Activated T-cell treated with anti-CD3 and anti-CD28 coated beads, Interleukin-2, amount 50 U/mL, for 72 hours (primary cell): Measurements from ENCODE around the gene LPP. TPM values are rescaled to one million over a fixed set of nuclear protein-coding genes. Genes with fewer than 3 reads are reported as not detected.
A peak's percentile ranks its signal among the peaks of the same experiment; 100 is the strongest.

Experiments
- ATAC-seq, 2 donors: fragments of 150-1000 bp; cut with Tn5 transposase; replicated peaks in 1 of 2; 2 replicates each; pipeline ENCODE4 v1.10.0; 2021; ENCODE audit warnings: moderate library complexity in 2 of 2, mild to moderate bottlenecking in 1 of 2
- DNase-seq, 2 donors: peaks; one replicate each; pipeline ENCODE4 v3.0.0; 2021 to 2022; ENCODE audit warnings: mixed read lengths in 1 of 2
- H3K27ac Mint-ChIP-seq: one replicate; pipeline ENCODE4 v1.8.0; 2022; ENCODE audit warnings: mild to moderate bottlenecking, moderate library complexity, mixed read lengths
- H3K27me3 Mint-ChIP-seq: one replicate; pipeline ENCODE4 v1.8.0; 2022; ENCODE audit warnings: low read depth, mixed read lengths
- H3K36me3 Mint-ChIP-seq, 2 donors: one replicate each; pipeline ENCODE4 v1.8.0; 2022; ENCODE audit warnings: mixed read lengths in 2 of 2, mild to moderate bottlenecking in 1 of 2; ENCODE audit not compliant: insufficient read depth in 2 of 2
- H3K4me1 Mint-ChIP-seq: one replicate; pipeline ENCODE4 v1.8.0; 2022; ENCODE audit warnings: low read depth, mixed read lengths
- H3K4me3 Mint-ChIP-seq, 2 donors: one replicate each; pipeline ENCODE4 v1.8.0; 2022; ENCODE audit warnings: mild to moderate bottlenecking in 2 of 2, mixed read lengths in 2 of 2, moderate library complexity in 2 of 2
- H3K9me3 Mint-ChIP-seq, 2 donors: one replicate each; pipeline ENCODE4 v1.8.0; 2022; ENCODE audit warnings: mixed read lengths in 2 of 2
- total RNA-seq, 2 donors: library from RNA; stranded (reverse); gene quantifications; one replicate each; pipeline ENCODE4 v1.2.3, GENCODE V29; 2022

Gene LPP
- total RNA-seq, 2 donors from 2014 or later, result 50.4 to 67.7 TPM

DNA sequence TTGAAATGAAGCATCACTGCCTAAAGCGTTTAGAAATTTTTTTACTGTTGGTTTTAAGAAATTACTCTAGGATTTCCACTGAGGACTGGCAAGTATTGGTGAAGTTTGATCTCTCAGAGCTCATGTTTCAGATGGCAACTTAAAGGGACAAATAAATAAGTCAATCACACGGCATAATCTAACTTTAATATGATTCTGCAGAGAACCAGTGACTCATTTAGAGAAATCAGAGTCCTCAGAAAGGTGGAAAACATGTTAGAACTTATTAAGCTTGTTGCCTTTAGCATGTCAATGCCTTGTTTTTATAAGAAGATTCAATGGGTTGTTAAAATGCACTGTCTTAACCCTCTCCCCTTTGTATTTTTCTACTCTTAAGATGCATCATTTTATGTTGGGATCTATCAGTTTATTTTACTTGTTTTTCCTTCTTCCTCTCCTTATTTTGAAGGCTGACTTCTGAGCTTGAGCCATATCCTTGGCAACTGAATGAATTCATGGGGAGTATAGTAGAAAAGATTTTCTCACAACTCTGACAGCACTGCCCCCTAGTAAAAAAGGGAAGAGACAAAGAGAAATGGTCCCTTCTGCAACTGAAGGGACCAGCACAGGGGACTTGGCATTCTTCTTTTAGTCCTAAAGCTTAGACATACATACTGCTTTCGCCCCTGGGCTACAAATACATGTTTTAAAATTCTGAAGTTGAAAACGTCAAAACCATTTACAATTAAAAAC lies 431.2 kb downstream of the LPP start:
- no peaks in the 10 kb centered on the region for H3K27me3 Mint-ChIP-seq
- DNase-seq (no peak), ATAC-seq (peak in 1 of 2 donors; percentile 36)
- H3K27ac Mint-ChIP-seq, result peak overlapping the region; percentile 99
- H3K4me1 Mint-ChIP-seq, result peaks cover 9% of the 10 kb centered on the region
- no peaks in the 10 kb centered on the region for H3K36me3 Mint-ChIP-seq
- H3K9me3 Mint-ChIP-seq, result no peaks in the 10 kb centered on the region
- H3K4me3 Mint-ChIP-seq, result peak overlapping the region in 1 of 2 donors; percentile 45

DNA sequence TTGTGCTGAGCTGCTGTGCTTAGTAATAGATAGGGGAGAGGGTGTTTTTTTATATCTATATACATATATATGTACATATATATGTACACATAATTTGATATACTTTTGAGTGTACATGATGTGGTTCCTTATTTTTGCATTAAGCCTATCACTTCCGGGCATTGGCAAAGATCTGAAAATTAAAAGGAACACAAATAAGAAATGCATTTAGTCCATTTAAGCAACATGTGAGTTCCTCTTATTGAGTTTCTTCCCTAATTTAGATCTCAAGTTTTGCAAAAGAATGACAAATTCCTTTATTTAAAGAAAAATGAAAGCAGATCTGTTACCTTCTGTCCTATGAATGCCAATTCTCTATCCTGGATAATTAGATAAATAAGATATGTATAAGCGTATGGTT lies 435.1 kb downstream of the LPP start:
- H3K36me3 Mint-ChIP-seq, result no peaks in the 10 kb centered on the region
- no peak overlapping the region for H3K4me3 Mint-ChIP-seq
- H3K4me1 Mint-ChIP-seq, result no peaks in the 10 kb centered on the region
- no peaks in the 10 kb centered on the region for H3K27me3 Mint-ChIP-seq
- DNase-seq, result no peak
- no peaks in the 10 kb centered on the region for H3K9me3 Mint-ChIP-seq
- H3K27ac Mint-ChIP-seq, result no peak overlapping the region
- no peak for ATAC-seq

DNA sequence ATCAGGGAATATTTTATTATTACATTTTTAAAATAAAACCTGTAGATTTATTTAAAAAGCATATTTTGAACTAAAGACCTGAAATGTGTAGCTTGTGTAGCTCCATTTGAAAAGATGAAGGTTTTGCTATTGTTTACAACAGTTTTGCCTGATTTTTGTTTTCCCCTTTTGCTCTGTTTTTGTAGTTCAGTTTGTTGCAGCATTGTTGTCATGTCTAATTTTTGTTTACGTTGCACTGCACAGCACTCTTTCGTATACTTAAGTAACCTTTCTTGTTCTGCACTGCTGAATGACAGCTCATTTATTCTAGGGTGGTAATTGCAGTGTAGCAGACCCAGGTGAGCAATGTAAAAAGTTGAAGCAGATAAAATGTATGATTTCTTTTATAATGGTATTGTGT lies 435.8 kb downstream of the LPP start:
- H3K4me3 Mint-ChIP-seq, result no peak overlapping the region
- H3K27ac Mint-ChIP-seq, result no peak overlapping the region
- no peaks in the 10 kb centered on the region for H3K27me3 Mint-ChIP-seq
- no peak for DNase-seq
- no peaks in the 10 kb centered on the region for H3K9me3 Mint-ChIP-seq
- H3K36me3 Mint-ChIP-seq, result no peaks in the 10 kb centered on the region
- no peak for ATAC-seq
- H3K4me1 Mint-ChIP-seq, result no peaks in the 10 kb centered on the region

GRCh38 chr3:188590557-188590956 lies 436.6 kb downstream of the LPP start:
- DNase-seq (no peak), ATAC-seq (no peak)
- Mint-ChIP-seq H3K9me3 (no peaks in the 10 kb centered on the region), H3K27ac (no peak overlapping the region), H3K36me3 (no peaks in the 10 kb centered on the region), H3K4me3 (no peak overlapping the region), H3K27me3 (no peaks in the 10 kb centered on the region), H3K4me1 (no peaks in the 10 kb centered on the region)

DNA sequence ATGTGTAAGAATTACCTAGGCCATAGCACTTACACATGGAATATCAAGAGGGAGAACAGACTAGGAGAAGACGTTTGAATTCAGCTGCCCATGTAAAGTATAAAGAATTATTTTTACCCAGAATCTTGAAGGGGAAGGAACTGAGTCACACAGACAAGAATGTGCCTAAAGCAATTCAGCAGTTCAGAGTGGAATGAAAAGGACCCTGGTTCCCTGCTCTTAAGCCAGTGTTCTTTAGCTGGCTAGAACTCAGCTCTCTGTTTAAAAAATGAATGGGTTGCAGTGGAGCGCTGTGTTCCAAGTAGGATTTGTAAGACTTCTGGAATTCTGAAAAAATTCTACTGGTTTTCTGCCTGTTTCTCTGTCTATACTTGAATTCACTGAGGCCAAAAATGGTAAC lies 440.2 kb downstream of the LPP start:
- no peak for DNase-seq
- H3K36me3 Mint-ChIP-seq, result no peaks in the 10 kb centered on the region
- H3K4me1 Mint-ChIP-seq, result peaks cover 7% of the 10 kb centered on the region
- H3K27ac Mint-ChIP-seq, result no peak overlapping the region
- H3K4me3 Mint-ChIP-seq, result no peak overlapping the region
- no peaks in the 10 kb centered on the region for H3K27me3 Mint-ChIP-seq
- ATAC-seq, result no peak
- no peaks in the 10 kb centered on the region for H3K9me3 Mint-ChIP-seq

DNA sequence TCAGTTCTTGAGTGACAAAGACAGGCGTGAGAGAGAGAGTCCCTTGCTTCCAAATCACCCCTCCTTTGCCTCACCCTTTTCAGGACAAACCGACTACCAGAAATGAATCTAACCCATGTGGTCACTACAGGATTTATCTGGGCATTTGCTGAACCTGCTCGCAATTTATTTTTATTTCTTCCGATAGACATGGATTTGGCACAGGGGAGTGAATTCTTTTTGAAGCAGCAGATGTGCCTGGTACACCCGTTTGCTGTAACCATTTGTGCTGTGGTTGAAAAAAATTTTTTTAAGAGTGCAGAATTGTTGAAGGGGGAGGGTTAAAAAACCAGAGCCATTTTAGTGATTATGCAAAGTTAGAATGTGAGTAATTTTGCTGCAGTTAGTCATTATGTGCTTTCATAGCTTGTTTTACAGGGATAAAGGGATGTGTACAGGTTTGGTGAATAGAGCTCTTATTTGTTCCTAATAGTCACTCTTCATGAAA lies 442.0 kb downstream of the LPP start:
- H3K4me1 Mint-ChIP-seq, result peaks cover 7% of the 10 kb centered on the region
- no peaks in the 10 kb centered on the region for H3K27me3 Mint-ChIP-seq
- H3K4me3 Mint-ChIP-seq, result no peak overlapping the region
- ATAC-seq (no peak), DNase-seq (no peak)
- no peaks in the 10 kb centered on the region for H3K9me3 Mint-ChIP-seq
- no peak overlapping the region for H3K27ac Mint-ChIP-seq
- H3K36me3 Mint-ChIP-seq, result no peaks in the 10 kb centered on the region

DNA sequence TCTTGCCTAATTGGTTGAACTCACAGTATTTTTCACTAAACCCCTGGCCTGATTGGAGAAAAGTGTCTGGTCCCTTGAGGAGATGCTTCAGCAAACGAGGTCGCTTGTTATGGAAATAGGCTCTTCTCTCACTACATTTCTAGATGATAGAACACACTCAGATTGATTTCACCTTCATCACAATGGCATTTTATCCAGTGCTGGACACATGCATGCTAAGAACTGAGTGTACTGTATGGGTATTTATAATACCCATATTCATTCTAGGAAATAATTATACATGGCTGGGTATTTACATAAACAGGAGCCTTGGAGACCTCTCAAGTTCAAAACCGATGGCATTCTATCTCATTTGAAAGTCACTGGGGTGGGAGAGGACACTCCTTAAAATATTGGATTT lies 444.9 kb downstream of the LPP start:
- no peak for DNase-seq

DNA sequence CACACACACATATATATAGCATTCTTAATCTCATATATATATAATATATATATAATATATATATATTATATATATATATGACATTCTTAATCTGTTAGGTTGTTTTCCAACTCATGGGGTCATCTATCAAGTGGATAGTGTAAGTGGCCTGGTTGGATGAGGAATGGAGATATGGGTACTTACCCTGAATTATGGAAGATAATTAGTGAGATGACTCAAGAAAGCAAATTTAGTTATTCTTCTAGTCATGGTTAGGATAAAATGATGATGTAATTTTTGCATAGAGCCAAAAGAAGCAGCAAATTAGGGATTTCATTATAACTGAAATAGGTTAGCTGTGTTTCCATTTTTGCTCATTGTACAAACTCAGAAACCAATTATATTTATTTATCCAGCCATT lies 448.2 kb downstream of the LPP start:
- H3K9me3 Mint-ChIP-seq, result no peaks in the 10 kb centered on the region
- H3K27me3 Mint-ChIP-seq, result no peaks in the 10 kb centered on the region
- H3K4me1 Mint-ChIP-seq, result peaks cover 7% of the 10 kb centered on the region
- no peak for ATAC-seq
- H3K27ac Mint-ChIP-seq, result no peak overlapping the region
- no peak overlapping the region for H3K4me3 Mint-ChIP-seq
- no peak for DNase-seq
- no peaks in the 10 kb centered on the region for H3K36me3 Mint-ChIP-seq

More for the DNA sequence above, 444.9 kb downstream of the LPP start:
- no peak overlapping the region for H3K27ac Mint-ChIP-seq
- peaks cover 7% of the 10 kb centered on the region for H3K4me1 Mint-ChIP-seq
- H3K4me3 Mint-ChIP-seq, result no peak overlapping the region
- no peaks in the 10 kb centered on the region for H3K27me3 Mint-ChIP-seq
- ATAC-seq, result no peak
- H3K36me3 Mint-ChIP-seq, result no peaks in the 10 kb centered on the region
- no peaks in the 10 kb centered on the region for H3K9me3 Mint-ChIP-seq

- Mint-ChIP-seq H3K4me1 (peaks cover 7% of the 10 kb centered on the region), H3K4me3 (no peak overlapping the region), H3K9me3 (no peaks in the 10 kb centered on the region), H3K27ac (no peak overlapping the region), H3K27me3 (no peaks in the 10 kb centered on the region), H3K36me3 (no peaks in the 10 kb centered on the region)
- ATAC-seq, result no peak
- DNase-seq, result no peak
These were observed 448.7 kb downstream of the LPP start for GRCh38 chr3:188602620-188603019.

- Mint-ChIP-seq H3K27ac (no peak overlapping the region), H3K27me3 (no peaks in the 10 kb centered on the region), H3K4me3 (no peak overlapping the region), H3K36me3 (peaks cover 8 to 13% of the 10 kb centered on the region in 2 donors), H3K9me3 (peaks cover 2 to 6% of the 10 kb centered on the region in 2 donors), H3K4me1 (peaks cover 7% of the 10 kb centered on the region)
- DNase-seq, result no peak
- ATAC-seq, result no peak
These were observed 450.7 kb downstream of the LPP start for GRCh38 chr3:188604651-188605050.

DNA sequence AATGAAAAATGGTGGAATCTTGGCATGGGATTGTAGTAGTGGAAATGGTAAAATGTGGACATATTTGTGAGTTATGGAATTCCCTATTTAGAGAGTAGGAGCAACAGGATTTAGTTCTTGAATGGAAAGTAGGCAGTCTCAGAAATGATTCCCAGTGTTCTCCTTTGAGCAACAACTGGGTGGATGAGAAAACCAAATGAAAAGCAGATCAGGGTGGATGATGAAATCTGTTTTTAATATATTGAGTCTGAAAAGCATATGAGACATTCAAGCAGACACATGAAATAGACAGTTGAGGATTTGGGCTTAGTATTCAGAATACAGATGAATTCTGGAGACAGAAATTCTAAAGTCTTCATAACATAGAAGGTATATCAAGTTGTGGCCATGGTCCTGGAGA lies 451.3 kb downstream of the LPP start:
- Mint-ChIP-seq H3K4me3 (no peak overlapping the region), H3K27ac (no peak overlapping the region), H3K4me1 (peaks cover 7% of the 10 kb centered on the region), H3K36me3 (peaks cover 8 to 13% of the 10 kb centered on the region in 2 donors), H3K9me3 (peaks cover 2 to 6% of the 10 kb centered on the region in 2 donors), H3K27me3 (no peaks in the 10 kb centered on the region)
- ATAC-seq, result no peak
- DNase-seq, result no peak

- Mint-ChIP-seq H3K36me3 (peaks cover 8 to 13% of the 10 kb centered on the region in 2 donors), H3K9me3 (peaks cover 2 to 6% of the 10 kb centered on the region in 2 donors), H3K27me3 (no peaks in the 10 kb centered on the region), H3K4me3 (no peak overlapping the region), H3K4me1 (peaks cover 7% of the 10 kb centered on the region), H3K27ac (no peak overlapping the region)
- ATAC-seq (no peak), DNase-seq (no peak)
These were observed 451.9 kb downstream of the LPP start for GRCh38 chr3:188605905-188606304.

DNA sequence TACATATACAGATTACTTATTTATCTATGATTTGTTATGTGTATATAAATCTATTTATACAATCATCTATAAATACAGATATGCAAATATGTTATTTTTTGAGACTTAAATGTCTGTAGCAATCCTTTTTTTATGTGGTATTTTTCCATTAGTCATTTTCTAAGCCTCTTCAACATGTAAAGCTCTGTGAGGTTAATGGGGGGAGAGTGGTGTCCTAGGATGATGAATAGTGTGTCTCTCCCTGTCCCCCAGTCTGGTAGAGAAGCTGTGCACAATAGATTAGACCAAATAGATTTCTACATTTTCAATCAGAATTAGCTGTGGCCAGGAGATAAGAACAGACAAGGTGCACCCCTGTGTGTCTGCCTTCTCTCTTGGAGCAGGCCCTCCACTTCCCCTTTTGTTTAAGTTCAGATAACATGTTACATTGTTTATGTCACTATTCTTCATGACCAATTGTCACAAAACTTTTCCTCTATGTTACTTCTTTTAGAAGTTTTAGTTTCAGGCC lies 453.9 kb downstream of the LPP start:
- H3K27me3 Mint-ChIP-seq, result no peaks in the 10 kb centered on the region

DNA sequence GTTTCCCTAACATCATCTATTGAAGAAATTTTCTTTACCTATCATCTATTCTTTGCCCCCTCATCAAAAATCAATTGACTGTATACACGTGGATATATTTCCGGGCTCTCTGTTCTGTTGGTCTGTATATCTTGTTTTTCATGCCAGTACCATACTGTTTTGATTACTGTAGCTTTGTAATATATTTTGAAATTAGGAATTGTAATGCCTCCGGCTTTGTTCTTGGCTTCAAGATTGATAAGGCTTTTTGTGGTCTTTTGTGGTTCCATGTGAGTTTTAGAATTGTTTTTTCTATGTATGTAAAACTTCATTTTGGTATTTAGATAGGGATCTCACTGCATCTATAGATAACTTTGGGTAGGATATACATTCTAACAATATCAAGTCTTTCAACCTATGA lies 454.4 kb downstream of the LPP start:
- Mint-ChIP-seq H3K36me3 (peaks cover 8 to 13% of the 10 kb centered on the region in 2 donors), H3K9me3 (peaks cover 2 to 6% of the 10 kb centered on the region in 2 donors), H3K27me3 (no peaks in the 10 kb centered on the region), H3K4me3 (no peak overlapping the region), H3K4me1 (peaks cover 7% of the 10 kb centered on the region), H3K27ac (no peak overlapping the region)
- no peak for ATAC-seq
- no peak for DNase-seq

More for the DNA sequence above, 453.9 kb downstream of the LPP start:
- ATAC-seq, result no peak
- Mint-ChIP-seq H3K36me3 (peaks cover 8 to 13% of the 10 kb centered on the region in 2 donors), H3K4me3 (no peak overlapping the region), H3K9me3 (peaks cover 2 to 6% of the 10 kb centered on the region in 2 donors), H3K4me1 (peaks cover 7% of the 10 kb centered on the region), H3K27ac (no peak overlapping the region)
- DNase-seq, result no peak
